Neural progenitor cell (in vitro differentiated cells): ENCODE data around the gene PKD2L1.

Experiments
- EZH2 ChIP-seq: fragments of 200-600 bp; sonication (generic); IDR thresholded peaks from 2 replicates; pipeline ENCODE4 v1.6.1; 2017; ENCODE audit warnings: antibody characterized with exemption, mild to moderate bottlenecking, moderate library complexity
- TF ChIP-seq, protein P1 (sequence below): fragments of 200-600 bp; sonication (generic); IDR thresholded peaks from 2 replicates; pipeline ENCODE4 v1.5.1; 2017; ENCODE audit warnings: antibody characterized with exemption, mild to moderate bottlenecking

DNA sequence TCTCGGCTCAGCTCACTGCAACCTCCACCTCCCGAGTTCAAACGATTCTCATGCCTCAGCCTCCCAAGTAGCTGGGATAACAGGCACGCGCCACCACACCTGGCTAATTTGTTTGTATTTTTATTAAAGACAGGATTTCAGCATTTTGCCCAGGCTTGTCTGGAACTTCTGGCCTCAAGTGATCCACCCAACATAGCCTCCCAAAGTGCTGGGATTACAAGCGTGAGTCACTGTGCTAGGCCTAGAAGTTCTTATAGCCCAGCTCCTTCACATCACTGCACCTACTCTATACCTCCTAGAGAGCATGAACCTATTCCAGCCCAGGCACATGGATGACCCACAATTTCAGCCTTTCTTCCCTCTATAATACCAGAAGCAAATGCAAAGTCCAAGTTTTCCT, 42.3 kb downstream of the PKD2L1 start:
- TF ChIP-seq, protein P1, sequence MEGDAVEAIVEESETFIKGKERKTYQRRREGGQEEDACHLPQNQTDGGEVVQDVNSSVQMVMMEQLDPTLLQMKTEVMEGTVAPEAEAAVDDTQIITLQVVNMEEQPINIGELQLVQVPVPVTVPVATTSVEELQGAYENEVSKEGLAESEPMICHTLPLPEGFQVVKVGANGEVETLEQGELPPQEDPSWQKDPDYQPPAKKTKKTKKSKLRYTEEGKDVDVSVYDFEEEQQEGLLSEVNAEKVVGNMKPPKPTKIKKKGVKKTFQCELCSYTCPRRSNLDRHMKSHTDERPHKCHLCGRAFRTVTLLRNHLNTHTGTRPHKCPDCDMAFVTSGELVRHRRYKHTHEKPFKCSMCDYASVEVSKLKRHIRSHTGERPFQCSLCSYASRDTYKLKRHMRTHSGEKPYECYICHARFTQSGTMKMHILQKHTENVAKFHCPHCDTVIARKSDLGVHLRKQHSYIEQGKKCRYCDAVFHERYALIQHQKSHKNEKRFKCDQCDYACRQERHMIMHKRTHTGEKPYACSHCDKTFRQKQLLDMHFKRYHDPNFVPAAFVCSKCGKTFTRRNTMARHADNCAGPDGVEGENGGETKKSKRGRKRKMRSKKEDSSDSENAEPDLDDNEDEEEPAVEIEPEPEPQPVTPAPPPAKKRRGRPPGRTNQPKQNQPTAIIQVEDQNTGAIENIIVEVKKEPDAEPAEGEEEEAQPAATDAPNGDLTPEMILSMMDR = no peak
- no peak for TF ChIP-seq EZH2
